Brain microvascular endothelial cell (primary cell): ENCODE results near the gene ZNF761.
A peak's percentile ranks its signal among the peaks of the same experiment; 100 is the strongest.
"Not testable (repeated sequence)": the region's sequence is repeated elsewhere in the genome, so short reads cannot be mapped to it uniquely, and the experiment has no call there.

ENCODE experiments used
- DNase-seq: peaks from one replicate; pipeline ENCODE4 v3.0.0-alpha.2; 2020
- H3K27ac ChIP-seq: fragments of 250-450 bp; sonication (Bioruptor Pico); 2 replicates; pipeline ENCODE4 v1.5.1; 2020; ENCODE audit warnings: mild to moderate bottlenecking, moderate library complexity
- H3K27me3 ChIP-seq: fragments of 250-450 bp; sonication (Bioruptor Pico); replicated peaks from 2 replicates; pipeline ENCODE4 v1.5.1; 2020; ENCODE audit warnings: mild to moderate bottlenecking
- H3K36me3 ChIP-seq: fragments of 250-450 bp; sonication (Bioruptor Pico); replicated peaks from 2 replicates; pipeline ENCODE4 v1.5.1; 2020; ENCODE audit warnings: mild to moderate bottlenecking
- H3K4me3 ChIP-seq: 2 replicates; pipeline ENCODE4 v1.5.1; 2011; ENCODE audit warnings: low read depth, mild to moderate bottlenecking, control low read depth, low read length, moderate library complexity
- CTCF ChIP-seq: IDR thresholded peaks from 2 replicates; pipeline ENCODE4 v1.5.1; 2011; ENCODE audit warnings: low read depth, mild to moderate bottlenecking, moderate library complexity, low read length, control low read depth, inconsistent platforms; ENCODE audit errors: missing control alignments
- in situ Hi-C: cut with HindIII; loops from 2 replicates; pipeline ENCODE4 v1.10.0; 2017; ENCODE audit warnings: low sequenced_read_pairs, low pct_ligation_motif_present

The ZNF761 gene

GRCh38 chr19:53422551-53422950 is 9.2 kb upstream of the ZNF761 start:
- H3K27me3 ChIP-seq = no peaks in the 10 kb centered on the region
- in situ Hi-C loops = no loop called here
- no peak overlapping the region for H3K27ac ChIP-seq
- H3K36me3 ChIP-seq = no peaks in the 10 kb centered on the region
- DNase-seq = no peak
- no peak overlapping the region for H3K4me3 ChIP-seq
- TF ChIP-seq CTCF = no peak

GRCh38 chr19:53423074-53423473 is 8.7 kb upstream of the ZNF761 start:
- DNase-seq, H3K36me3 ChIP-seq, H3K4me3 ChIP-seq, H3K27me3 ChIP-seq, H3K27ac ChIP-seq, in situ Hi-C loops: not testable (repeated sequence)

GRCh38 chr19:53423680-53424079 is 8.1 kb upstream of the ZNF761 start:
- DNase-seq = peak; percentile 6
- H3K4me3 ChIP-seq, in situ Hi-C loops, H3K27ac ChIP-seq, H3K36me3 ChIP-seq, H3K27me3 ChIP-seq: not testable (repeated sequence)

GRCh38 chr19:53424968-53425597 is 6.7 kb upstream of the ZNF761 start:
- peak; percentile 77 for TF ChIP-seq CTCF
- Histone ChIP-seq H3K36me3 (no peaks in the 10 kb centered on the region), H3K27ac (no peak overlapping the region), H3K27me3 (no peaks in the 10 kb centered on the region), H3K4me3 (no peak overlapping the region)
- in situ Hi-C loops = no loop called here
- peak; percentile 62 for DNase-seq

GRCh38 chr19:53432088-53432661 is 391 bp downstream of the ZNF761 start:
- no peaks in the 10 kb centered on the region for H3K27me3 ChIP-seq
- H3K36me3 ChIP-seq = peaks cover 10% of the 10 kb centered on the region
- in situ Hi-C loops = no loop called here
- H3K4me3 ChIP-seq = peak overlapping the region; percentile 81
- peak; percentile 0 for DNase-seq
- no peak for TF ChIP-seq CTCF
- H3K27ac ChIP-seq = peak overlapping the region; percentile 64

- DNase-seq, in situ Hi-C loops, H3K4me3 ChIP-seq, H3K27ac ChIP-seq, H3K27me3 ChIP-seq: not testable (repeated sequence)
- H3K36me3 ChIP-seq = peaks cover 36% of the 10 kb centered on the region
Observed at GRCh38 chr19:53443809-53444208, 12.0 kb downstream of the ZNF761 start.

- H3K4me3 ChIP-seq, DNase-seq, H3K27me3 ChIP-seq, in situ Hi-C loops, H3K27ac ChIP-seq: not testable (repeated sequence)
- H3K36me3 ChIP-seq = peaks cover 46% of the 10 kb centered on the region
Observed at GRCh38 chr19:53447196-53447595, 15.4 kb downstream of the ZNF761 start.

GRCh38 chr19:53455828-53456227 is 24.0 kb downstream of the ZNF761 start:
- Histone ChIP-seq H3K36me3 (peaks cover 40% of the 10 kb centered on the region), H3K27ac (no peak overlapping the region), H3K4me3 (no peak overlapping the region), H3K27me3 (no peaks in the 10 kb centered on the region)
- TF ChIP-seq CTCF = no peak
- in situ Hi-C loops = no loop called here
- DNase-seq = no peak

GRCh38 chr19:53460131-53460721 is 28.4 kb downstream of the ZNF761 start:
- H3K27me3 ChIP-seq, H3K36me3 ChIP-seq, H3K27ac ChIP-seq, in situ Hi-C loops, DNase-seq, H3K4me3 ChIP-seq: not testable (repeated sequence)
